Stimulated activated naive CD8-positive, alpha-beta T cell treated with anti-CD3 and anti-CD28 coated beads, Interleukin-15, Interleukin-2, amounts not matched to agents 100 U/mL and 50 U/mL, for 24 hours (primary cell): ENCODE results near the gene ADK.
"Not testable (repeated sequence)": the region's sequence is repeated elsewhere in the genome, so short reads cannot be mapped to it uniquely, and the experiment has no call there.

Source experiments
- ATAC-seq: fragments of 150-1000 bp; cut with Tn5 transposase; one replicate; pipeline ENCODE4 v1.10.0; 2021
- DNase-seq: peaks from one replicate; pipeline ENCODE4 v3.0.0; 2021

The ADK gene

DNA sequence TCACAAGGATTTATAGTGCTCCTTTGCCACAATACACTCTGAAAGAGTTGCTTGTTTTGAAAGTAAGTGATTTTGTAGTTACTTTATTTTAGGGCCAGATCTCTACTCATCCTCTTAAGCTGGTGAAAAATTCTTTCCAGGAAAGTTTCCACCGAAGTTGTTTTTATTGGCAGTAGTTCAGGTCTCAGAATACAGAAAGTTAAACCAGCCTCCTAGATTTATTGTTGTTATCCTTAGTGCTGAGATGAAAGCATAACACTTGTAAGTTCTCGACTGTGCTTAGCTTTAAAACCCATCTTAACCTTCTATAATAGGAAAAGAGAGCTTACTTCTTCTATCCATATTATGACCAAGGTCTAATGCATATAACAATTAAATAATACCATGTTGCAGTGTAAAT lies 5.9 kb upstream of the ADK start:
- ATAC-seq = no peak
- no peak for DNase-seq

DNA sequence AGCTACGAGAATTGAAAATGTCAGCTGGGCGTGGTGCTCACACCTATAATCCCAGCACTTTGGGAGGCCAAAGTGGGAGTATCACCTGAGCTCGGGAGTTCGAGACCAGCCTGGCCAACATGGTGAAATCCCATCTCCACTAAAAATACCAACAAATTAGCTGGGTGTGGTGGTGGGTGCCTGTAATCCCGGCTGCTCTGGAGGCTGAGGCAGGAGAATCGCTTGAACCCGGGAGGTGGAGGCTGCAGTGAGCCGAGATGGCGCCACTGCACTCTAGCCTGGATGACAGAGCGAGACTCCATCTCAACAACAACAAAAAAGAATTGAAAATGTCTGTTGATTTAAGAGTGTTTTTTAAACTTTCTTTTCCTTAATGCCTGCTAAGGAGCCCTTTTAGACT lies 4.0 kb upstream of the ADK start:
- not testable (repeated sequence) for DNase-seq, ATAC-seq

- ATAC-seq = peak; percentile 56
Observed at GRCh38 chr10:74150204-74150989, 624 bp upstream of the ADK start, which contains the start of gene AP3M1. TSS of gene AP3M1 (minus strand) at chr10:74150828. CDS start at chr10:74138379, 12,449 bp downstream.

DNA sequence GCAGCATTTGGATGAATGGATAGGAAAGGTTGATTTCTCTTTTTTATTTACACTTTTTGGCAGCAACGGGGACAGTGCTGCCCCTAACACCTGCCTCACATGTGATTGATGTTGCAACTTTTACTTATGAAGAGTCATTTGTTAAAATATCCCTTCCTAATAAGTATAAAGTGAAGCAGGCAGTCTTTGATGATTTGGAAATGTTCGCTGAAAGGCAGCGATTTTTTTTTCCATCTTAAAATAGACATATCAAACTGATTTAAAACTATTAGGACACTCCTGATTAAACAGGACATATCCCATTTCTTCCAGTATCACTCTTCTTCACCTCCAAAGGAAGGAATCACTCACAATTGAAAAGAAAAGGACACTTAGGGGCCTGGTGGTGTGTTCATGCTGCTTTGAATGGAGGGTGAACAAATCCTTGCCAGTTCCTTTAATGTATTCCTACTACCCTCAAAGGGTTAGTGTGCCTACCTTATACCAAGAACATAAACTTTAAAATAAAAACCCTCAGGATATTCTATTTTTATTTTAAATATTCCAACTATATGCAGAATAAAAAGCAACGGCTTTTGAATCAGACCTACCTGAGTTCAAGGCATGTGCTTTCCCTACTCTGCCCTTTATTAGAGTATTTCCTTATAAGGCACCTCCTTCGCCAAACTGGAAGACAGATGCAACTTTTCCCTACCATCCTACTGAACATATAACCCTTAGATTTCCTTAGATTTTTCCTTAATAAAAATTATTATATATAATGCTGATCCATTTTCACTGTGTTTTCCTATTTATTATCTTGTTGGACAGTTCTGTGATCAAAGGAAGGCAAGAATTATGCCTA lies 1.1 kb downstream of the ADK start:
- ATAC-seq = no peak
- DNase-seq = no peak

More at GRCh38 chr10:74150204-74150989, 624 bp upstream of the ADK start, which contains the start of gene AP3M1:
- DNase-seq = peak; percentile 80

GRCh38 chr10:74153123-74153522 lies 2.1 kb downstream of the ADK start:
- DNase-seq (no peak), ATAC-seq (no peak)

DNA sequence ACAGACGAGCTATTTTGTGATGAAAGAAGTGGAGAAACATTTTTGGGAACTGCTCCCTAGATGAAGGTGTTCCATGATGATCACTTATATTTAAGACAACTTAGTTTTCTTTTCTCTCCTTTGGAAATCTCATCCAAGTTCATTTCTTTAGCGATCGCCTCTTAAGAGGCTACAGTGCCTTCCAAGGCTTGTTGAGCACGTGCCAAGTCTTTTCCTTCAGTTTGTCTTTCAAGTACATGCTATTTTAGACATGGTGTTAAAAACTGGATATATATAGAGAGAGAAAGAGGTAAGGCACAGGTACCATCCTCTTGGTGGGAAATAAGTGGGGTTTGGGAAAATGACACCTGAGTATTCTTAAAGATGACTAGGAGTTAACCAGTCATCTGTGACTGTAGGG lies 2.7 kb downstream of the ADK start:
- ATAC-seq (no peak), DNase-seq (no peak)

DNA sequence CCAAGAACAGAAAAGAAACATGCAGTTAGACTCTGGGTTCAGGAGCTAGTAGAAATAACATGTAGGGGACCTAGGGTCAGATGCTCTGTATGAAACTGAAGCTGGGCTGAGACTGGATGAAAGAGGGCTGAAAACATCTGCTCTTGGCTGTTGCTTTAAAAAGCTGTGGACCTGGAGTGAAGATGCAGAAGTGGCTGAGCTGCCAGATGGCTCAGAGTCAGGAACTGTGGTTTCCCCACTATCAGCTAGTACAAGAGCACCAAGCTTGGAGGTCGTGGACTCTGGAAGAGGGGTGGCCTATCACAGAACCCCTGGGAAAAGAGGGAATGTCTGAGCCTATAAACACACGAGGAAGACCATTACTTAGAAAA lies 5.9 kb downstream of the ADK start:
- ATAC-seq = no peak
- DNase-seq = no peak

GRCh38 chr10:74160013-74160412 lies 9.0 kb downstream of the ADK start:
- DNase-seq (no peak), ATAC-seq (no peak)

DNA sequence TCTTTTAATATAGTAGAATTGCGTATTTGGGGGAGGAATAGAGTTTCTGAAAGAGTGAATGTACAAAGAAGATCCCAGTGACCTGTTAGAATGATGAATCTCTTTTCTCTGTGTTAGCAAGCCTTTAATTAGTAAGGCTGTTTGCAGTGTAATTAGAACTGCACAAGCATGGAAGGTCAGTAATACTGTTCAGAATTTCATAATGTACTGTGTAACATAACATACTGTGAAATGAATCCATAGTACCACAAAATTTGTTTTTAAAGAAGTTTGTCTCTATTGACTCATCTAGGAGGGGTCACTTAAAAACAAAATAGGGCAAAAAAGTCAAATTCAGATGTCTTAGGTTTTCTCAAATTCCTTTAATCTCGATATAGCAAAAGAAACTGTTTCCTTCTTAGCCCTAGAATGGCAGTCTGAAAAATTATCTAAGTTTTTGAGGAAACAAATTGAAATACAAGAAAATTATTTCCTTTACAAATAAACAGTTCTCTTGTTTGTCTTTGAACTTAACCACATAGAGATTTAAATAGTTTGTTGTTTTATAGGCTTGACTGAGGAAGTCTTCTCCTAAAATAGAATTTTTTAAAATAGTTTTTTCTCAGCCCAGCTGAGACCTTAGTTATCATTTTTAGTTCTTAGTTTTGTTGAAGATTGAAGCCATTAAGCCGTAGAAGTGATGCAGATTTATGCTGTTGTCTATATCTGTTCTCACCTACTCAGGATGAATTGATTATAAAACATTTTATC lies 12.5 kb downstream of the ADK start:
- no peak for DNase-seq
- no peak for ATAC-seq

DNA sequence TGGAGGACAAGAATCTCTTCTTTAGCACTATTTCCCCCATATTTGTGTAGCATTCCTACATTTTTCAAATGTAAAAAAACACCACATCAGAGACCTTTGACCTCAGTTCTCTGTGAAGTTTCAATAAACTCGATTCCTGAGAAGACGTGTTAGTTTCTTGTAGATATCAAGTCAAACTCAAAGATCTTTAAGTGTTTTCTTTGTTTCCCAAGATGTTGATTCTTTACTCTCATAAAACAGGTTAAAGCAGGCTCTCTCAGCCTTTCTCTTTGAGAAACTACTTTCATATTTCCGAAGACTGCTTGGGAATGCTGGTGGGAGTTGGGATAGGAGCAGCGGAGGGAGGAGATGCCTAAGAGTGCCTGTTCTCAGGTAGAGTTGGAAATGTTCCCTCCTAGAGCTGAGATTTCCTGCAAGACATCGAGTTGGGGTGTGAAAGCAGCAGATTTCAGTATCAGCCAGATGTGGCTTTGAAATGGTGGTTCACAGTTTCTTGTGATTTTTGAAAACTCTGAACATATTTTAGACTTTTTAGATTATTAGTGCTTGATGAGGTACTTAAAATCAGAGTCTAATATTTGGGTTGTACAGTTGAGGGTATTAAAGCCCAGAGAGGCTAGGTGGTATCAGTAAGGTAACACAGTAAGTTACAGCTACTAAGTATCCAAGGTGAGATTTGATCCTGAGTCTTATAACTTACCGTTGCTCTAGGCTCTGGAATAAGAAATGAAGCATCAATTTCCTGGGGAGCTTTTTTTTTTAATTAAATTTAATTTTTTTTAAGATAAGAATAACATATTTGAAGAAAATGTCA lies 13.9 kb downstream of the ADK start:
- no peak for DNase-seq
- ATAC-seq = no peak

DNA sequence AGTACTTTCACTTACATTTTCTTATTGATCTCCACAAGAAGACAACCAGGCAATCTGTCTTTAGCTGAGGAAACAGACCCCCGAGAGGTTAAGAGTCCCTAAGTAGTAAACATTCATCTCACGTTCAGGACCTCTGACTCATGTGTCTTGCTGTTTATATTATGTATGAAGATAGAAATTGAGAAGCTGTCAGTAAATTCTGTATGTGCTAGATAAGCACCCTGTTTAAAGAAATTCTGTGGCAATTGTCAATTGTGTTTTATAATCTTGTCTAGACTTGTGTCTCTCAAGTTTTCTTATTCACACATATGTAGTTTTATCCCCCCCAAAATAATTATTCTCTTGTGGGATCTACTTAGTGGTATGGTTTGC lies 14.5 kb downstream of the ADK start:
- ATAC-seq (no peak), DNase-seq (no peak)

GRCh38 chr10:74167443-74167842 lies 16.4 kb downstream of the ADK start:
- no peak for DNase-seq

DNA sequence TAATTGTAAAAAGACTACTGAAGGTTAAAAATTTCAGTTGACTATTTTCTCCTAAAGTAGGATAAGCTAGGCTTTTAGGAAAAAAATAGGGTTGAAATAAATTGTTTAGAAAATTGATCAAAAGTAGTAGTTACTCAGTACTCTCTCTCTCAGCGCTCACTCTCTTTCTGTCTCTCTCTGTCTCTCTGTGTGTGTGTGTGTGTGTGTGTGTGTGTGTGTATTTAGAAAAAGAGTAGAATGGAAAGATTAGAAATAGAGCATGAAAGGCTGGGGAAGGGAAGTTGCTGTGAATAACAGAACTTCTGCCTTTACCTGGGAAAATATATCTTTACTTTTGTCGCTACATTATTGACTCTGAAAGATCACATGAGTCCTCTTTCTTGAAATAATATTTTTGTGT lies 20.6 kb downstream of the ADK start:
- DNase-seq (no peak), ATAC-seq (no peak)

More at GRCh38 chr10:74167443-74167842, 16.4 kb downstream of the ADK start:
- ATAC-seq = no peak

GRCh38 chr10:74174521-74174920 lies 23.5 kb downstream of the ADK start:
- ATAC-seq (no peak), DNase-seq (no peak)

GRCh38 chr10:74175510-74176379 lies 24.7 kb downstream of the ADK start:
- no peak for ATAC-seq
- DNase-seq = no peak

DNA sequence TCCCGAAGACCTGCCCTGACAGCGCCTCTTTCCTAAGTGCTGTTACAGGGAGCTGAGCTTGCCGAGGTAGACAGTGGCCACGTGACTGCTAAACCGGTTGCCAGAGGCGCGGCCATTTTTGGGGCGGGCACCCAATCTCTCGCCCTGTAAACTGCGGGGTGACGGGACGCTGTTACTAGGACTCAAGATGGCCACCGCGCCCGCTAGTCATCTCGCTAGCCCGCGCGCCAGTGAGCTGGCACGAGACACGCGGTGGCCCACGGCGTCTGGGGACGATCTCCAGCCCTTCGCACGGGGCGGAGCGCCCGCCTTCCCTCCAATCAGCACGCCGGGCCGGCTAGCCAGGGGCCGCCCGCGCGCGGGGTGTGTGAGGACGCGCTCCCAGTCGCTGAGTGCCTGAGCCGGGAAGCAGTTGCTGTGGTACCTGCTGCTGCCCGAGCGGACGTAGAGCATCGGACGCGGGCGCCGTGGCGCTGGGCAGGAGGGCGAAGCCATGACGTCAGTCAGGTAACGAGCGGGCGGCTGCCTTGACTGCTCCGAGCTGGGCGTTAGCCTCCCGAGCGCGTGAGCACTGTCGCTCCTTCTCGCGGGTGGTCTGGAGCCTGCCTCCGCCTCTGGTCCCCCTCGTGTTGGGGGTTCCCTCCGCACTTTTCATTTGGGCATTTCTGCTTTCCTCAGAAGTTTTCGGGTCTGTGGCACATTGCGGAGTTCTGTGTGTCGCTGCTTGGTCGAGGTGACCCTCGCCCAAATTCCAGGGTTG lies 25.5 kb downstream of the ADK start:
- peak; percentile 95 for DNase-seq
- peak; percentile 98 for ATAC-seq

DNA sequence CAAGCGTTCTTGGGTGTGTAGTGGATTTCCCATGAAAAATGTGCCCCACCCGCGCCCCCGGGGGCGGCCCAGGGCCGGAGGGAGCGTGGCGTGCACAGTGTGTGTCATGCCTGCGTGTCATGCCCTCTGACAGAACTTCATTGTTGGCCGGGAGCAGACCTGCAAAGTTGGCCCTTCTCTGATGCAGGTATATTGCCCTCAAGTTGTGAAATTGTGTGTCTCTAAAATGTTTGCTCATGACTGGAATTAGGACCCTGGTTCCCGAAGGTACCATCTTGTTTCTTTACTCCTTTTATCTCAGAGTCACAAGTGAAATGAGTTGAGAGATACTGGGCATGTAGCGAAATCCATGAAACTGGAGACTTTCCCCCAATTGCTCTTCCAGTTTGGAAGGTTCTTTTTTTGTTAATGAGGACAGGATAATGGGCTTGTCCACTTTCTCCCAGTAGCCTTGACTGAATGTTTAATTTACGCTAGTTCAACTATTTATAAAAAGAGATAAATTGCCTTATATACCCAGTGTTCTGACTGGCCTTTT lies 26.2 kb downstream of the ADK start:
- ATAC-seq (peak; percentile 20), DNase-seq (peak; percentile 61)

GRCh38 chr10:74178042-74178791 lies 27.2 kb downstream of the ADK start:
- no peak for DNase-seq
- no peak for ATAC-seq
